HG03565 (cell line): ENCODE measurements around the gene TMEM14A.
A peak's percentile ranks its signal among the peaks of the same experiment; 100 is the strongest.
"Not testable (repeated sequence)": the region's sequence is repeated elsewhere in the genome, so short reads cannot be mapped to it uniquely, and the experiment has no call there.

Experiments
- ATAC-seq: cut with Tn5 transposase; IDR thresholded peaks from one replicate; pipeline ENCODE4 v1.9.1; 2021; ENCODE audit warnings: mild to moderate bottlenecking, moderate library complexity; ENCODE audit not compliant: unreplicated experiment

The TMEM14A gene

GRCh38 chr6:52693773-52694172 is 22.9 kb downstream of the TMEM14A start:
- no peak for ATAC-seq

GRCh38 chr6:52694404-52694803 is 23.5 kb downstream of the TMEM14A start:
- ATAC-seq = no peak

GRCh38 chr6:52696418-52696817 is 25.5 kb downstream of the TMEM14A start:
- ATAC-seq = no peak

- no peak for ATAC-seq
These were observed 27.0 kb downstream of the TMEM14A start for GRCh38 chr6:52697903-52698302.

- no peak for ATAC-seq
These were observed 33.1 kb downstream of the TMEM14A start for GRCh38 chr6:52704060-52704459.

GRCh38 chr6:52704781-52705502 is 34.0 kb downstream of the TMEM14A start:
- not testable (repeated sequence) for ATAC-seq

- ATAC-seq = no peak
These were observed 35.1 kb downstream of the TMEM14A start for GRCh38 chr6:52706001-52706400.

GRCh38 chr6:52707963-52708680 is 37.2 kb downstream of the TMEM14A start:
- ATAC-seq = no peak

- no peak for ATAC-seq
These were observed 41.2 kb downstream of the TMEM14A start for GRCh38 chr6:52712136-52712535.

GRCh38 chr6:52714761-52715160 is 43.8 kb downstream of the TMEM14A start:
- ATAC-seq = not testable (repeated sequence)

- ATAC-seq = no peak
These were observed 47.6 kb downstream of the TMEM14A start for GRCh38 chr6:52718550-52718949.

GRCh38 chr6:52720321-52720720 is 49.4 kb downstream of the TMEM14A start:
- ATAC-seq = no peak

GRCh38 chr6:52724042-52724405 is 53.1 kb downstream of the TMEM14A start:
- ATAC-seq = no peak

- peak; percentile 99 for ATAC-seq
These were observed 53.7 kb downstream of the TMEM14A start for GRCh38 chr6:52724406-52725121.

GRCh38 chr6:52725143-52725534 is 54.2 kb downstream of the TMEM14A start:
- ATAC-seq = no peak

- no peak for ATAC-seq
These were observed 54.8 kb downstream of the TMEM14A start for GRCh38 chr6:52725535-52726192.

- ATAC-seq = no peak
These were observed 55.3 kb downstream of the TMEM14A start for GRCh38 chr6:52726193-52726542.

GRCh38 chr6:52726741-52727535 is 56.0 kb downstream of the TMEM14A start:
- ATAC-seq = no peak

- ATAC-seq = no peak
These were observed 57.0 kb downstream of the TMEM14A start for GRCh38 chr6:52727908-52728307.

GRCh38 chr6:52728394-52728793 is 57.5 kb downstream of the TMEM14A start:
- ATAC-seq = no peak

- ATAC-seq = no peak
These were observed 58.7 kb downstream of the TMEM14A start for GRCh38 chr6:52729576-52729975.
